ENCODE measurements around the gene ACOT4.
"Not testable (repeated sequence)": the region's sequence is repeated elsewhere in the genome, so short reads cannot be mapped to it uniquely, and the experiment has no call there.

GRCh38 chr14:73570913-73571312, 20.8 kb upstream of the ACOT4 start:
- TF ChIP-seq, protein P1, sequence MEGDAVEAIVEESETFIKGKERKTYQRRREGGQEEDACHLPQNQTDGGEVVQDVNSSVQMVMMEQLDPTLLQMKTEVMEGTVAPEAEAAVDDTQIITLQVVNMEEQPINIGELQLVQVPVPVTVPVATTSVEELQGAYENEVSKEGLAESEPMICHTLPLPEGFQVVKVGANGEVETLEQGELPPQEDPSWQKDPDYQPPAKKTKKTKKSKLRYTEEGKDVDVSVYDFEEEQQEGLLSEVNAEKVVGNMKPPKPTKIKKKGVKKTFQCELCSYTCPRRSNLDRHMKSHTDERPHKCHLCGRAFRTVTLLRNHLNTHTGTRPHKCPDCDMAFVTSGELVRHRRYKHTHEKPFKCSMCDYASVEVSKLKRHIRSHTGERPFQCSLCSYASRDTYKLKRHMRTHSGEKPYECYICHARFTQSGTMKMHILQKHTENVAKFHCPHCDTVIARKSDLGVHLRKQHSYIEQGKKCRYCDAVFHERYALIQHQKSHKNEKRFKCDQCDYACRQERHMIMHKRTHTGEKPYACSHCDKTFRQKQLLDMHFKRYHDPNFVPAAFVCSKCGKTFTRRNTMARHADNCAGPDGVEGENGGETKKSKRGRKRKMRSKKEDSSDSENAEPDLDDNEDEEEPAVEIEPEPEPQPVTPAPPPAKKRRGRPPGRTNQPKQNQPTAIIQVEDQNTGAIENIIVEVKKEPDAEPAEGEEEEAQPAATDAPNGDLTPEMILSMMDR (IDR thresholded peaks at IDR 0.05), result peak in 5 of 6 experiments; percentile 35 to 71 (median 53)
- TF ChIP-seq POLR2A (IDR thresholded peaks at IDR 0.05), result not testable (repeated sequence)
